GM19328 (cell line): Measurements from ENCODE around the gene GABRB2.
"Not testable (repeated sequence)": the region's sequence is repeated elsewhere in the genome, so short reads cannot be mapped to it uniquely, and the experiment has no call there.

ENCODE experiments used
- ATAC-seq: cut with Tn5 transposase; IDR thresholded peaks from one replicate; pipeline ENCODE4 v1.9.1; 2021; ENCODE audit warnings: mild to moderate bottlenecking, moderate library complexity; ENCODE audit not compliant: unreplicated experiment

The GABRB2 gene

DNA sequence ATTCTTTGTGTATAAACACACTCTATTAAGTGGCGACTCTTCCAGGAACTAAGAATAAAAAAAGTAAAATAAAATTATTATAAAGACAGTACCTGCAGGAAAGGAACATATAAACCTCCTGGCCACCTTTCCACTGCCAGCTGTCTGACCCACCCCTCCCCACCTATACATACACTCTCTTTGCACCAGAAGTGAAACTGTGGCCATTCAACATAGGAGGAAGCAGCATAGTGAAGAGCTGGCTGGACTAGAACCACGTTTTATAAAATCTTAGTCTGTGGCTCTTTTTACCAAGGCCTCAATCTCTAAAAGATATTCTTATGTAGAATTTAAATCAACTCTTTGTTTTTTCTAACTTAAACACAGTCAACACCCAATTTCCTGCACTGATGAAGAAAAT lies 289.6 kb downstream of the GABRB2 start:
- ATAC-seq: no peak

DNA sequence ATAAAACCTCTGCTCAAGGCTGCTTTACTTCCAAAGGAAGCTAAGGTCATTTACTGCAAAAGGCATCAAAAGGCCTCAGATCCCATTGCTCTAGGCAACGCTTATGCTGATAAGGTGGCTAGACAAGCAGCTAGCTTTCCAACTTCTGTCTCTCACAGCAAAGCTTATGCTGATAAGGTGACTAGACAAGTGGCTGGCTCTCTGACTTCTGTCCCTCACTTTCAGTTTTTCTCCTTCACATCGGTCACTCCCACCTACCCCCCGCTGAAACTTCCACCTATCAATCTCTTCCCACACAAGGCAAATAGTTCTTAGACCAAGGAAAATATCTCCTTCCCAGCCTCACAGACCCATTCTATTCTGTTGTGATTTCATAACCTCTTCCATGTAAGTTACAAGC lies 293.6 kb downstream of the GABRB2 start:
- ATAC-seq: not testable (repeated sequence)

- ATAC-seq: no peak
Observed at GRCh38 chr5:161246749-161247148, 299.8 kb downstream of the GABRB2 start.

DNA sequence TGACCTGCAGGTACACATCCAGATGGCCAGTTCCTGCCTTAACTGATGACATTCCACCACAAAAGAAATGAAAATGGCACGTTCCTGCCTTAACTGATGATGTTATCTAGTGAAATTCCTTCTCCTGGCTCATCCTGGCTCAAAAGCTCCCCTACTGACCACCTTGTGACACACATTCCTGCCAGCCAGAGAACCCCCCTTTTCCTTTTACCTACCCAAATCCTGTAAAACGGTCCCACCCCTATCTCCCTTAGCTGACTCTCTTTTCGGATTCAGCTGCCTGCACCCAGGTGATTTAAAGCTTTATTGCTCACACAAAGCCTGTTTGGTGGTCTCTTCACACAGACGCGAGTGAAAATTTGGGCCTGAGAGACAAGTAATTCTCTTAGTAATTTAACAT lies 300.7 kb downstream of the GABRB2 start:
- ATAC-seq: not testable (repeated sequence)
